Measurements from ENCODE around the gene ITGA5. TPM values are rescaled to one million over a fixed set of nuclear protein-coding genes. Genes with fewer than 3 reads are reported as not detected.
A peak's percentile ranks its signal among the peaks of the same experiment; 100 is the strongest.

Gene ITGA5
- total and polyA plus RNA-seq, 2 of the 13 experiments (the other 11 are each of a cell fraction or from before 2014, with no cell fraction given), result 0.20 to 0.40 TPM

- TF ChIP-seq PITX1 (CRISPR knock-in tag; IDR thresholded peaks at IDR 0.05) (peak; percentile 38; the same call in 1 of the 2 replicates), ZNF446 (CRISPR knock-in tag; IDR thresholded peaks at IDR 0.05) (no peak), POGZ (CRISPR knock-in tag; IDR thresholded peaks at IDR 0.05) (peak; percentile 68; the same call in 1 of the 2 replicates), ZBTB7B (CRISPR knock-in tag; IDR thresholded peaks at IDR 0.05) (0 out of 2 replicates have a peak, but pooled peaks have one; percentile 15), POLR2A (IDR thresholded peaks at IDR 0.05; ENCODE audit: insufficient read depth in 1 of 2, low read depth in 2 of 2, low read length in 2 of 2) (peak in 1 of 2 experiments; percentile 41), TGIF2 (CRISPR knock-in tag; IDR thresholded peaks at IDR 0.05) (peak; percentile 97), HBP1 (CRISPR knock-in tag; IDR thresholded peaks at IDR 0.05; ENCODE audit: low read depth) (peak; percentile 47; the same call in 1 of the 2 replicates), FLYWCH1 (CRISPR knock-in tag; IDR thresholded peaks at IDR 0.05) (no peak), REL (CRISPR knock-in tag; conservative IDR thresholded peaks at IDR 0.05) (no peak), FOSL1 (CRISPR knock-in tag; IDR thresholded peaks at IDR 0.05; ENCODE audit: borderline replicate concordance) (0 out of 2 replicates have a peak, but pooled peaks have one; percentile 13), ZFX (CRISPR knock-in tag; IDR thresholded peaks at IDR 0.05; ENCODE audit: low read depth) (peak; percentile 53), ZNF556 (CRISPR knock-in tag; IDR thresholded peaks at IDR 0.05; ENCODE audit: borderline replicate concordance) (0 out of 2 replicates have a peak, but pooled peaks have one; percentile 39), ZNF431 (CRISPR knock-in tag; IDR thresholded peaks at IDR 0.05; ENCODE audit: borderline replicate concordance, low read depth) (no peak), MAX (IDR thresholded peaks at IDR 0.05) (peak; percentile 78), NR2F2 (IDR thresholded peaks at IDR 0.05; ENCODE audit: borderline replicate concordance, low read depth) (no peak), HNF1B (CRISPR knock-in tag; IDR thresholded peaks at IDR 0.05) (0 out of 2 replicates have a peak, but pooled peaks have one; percentile 35), CBFB (CRISPR knock-in tag; IDR thresholded peaks at IDR 0.05) (0 out of 2 replicates have a peak, but pooled peaks have one; percentile 23), ZNF414 (CRISPR knock-in tag; IDR thresholded peaks at IDR 0.05) (no peak), AHDC1 (CRISPR knock-in tag; IDR thresholded peaks at IDR 0.05; ENCODE audit: borderline replicate concordance) (no peak)
Observed at GRCh38 chr12:54358945-54359761, 59.9 kb downstream of the ITGA5 start (continued).
